SKM-1 (cell line): ENCODE data around the gene NR1D1.
A peak's percentile ranks its signal among the peaks of the same experiment; 100 is the strongest.

Experiments used
- DNase-seq: peaks from one replicate; lab custom pipeline; 2025; ENCODE audit not compliant: unreplicated experiment; lab: John Stamatoyannopoulos, UW

The NR1D1 gene

DNA sequence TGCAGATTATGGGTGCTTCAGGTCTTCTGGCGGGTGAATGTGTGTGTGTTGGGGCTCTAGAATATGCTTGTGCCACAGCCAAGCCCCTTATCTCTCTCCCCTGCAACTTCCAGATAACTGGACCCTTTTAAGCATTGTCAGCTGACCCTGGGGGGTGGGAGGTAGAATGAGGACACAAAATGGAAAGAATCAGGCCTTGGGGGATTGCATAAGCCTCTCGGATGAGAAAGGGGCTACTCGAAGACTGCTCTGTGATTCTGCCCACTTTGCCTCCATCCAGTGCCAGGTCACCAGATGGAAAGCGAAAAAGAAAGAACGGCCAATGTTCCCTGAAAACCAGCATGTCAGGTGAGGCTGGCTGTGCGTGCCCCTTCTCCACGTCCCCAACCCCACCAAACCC, 23.8 kb downstream of the NR1D1 start:
- no peak for DNase-seq

GRCh38 chr17:40075942-40076498, 24.4 kb downstream of the NR1D1 start:
- DNase-seq: no peak

DNA sequence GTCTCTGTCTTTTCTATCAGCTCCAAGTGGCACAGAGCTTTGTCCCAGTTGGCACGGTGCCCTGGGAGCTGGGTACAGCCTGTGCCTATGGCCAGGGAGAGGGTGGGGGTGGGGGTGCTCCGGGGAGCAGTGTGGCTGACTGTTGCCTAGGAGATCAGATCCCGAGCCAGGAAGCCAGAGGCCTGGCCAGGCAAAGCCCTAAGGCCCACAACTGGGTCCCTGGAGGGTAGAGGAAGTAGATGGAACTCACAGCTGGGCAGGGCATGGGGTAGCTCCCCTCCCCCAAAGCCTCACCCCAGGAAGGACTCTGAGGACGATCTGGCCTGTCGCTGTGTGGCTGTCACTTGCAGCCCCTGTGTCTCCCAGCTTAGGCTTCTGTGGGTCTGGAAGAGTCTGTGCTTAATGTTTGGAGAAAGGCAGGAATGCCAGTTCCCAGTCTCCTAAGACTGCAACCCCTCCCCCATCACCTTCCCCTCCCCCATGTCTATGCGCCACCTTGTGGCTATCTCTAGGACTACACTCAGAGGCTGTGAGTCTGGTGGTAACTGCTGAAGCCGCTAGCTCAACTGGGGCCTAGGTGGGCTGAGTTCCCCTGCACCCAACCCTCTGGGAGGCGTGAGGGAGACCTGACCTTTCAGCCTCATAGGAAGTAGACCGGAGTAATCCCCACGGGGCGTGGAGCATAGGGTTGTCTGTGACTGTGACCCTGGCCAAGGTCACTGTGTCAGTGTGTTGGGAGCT, 25.0 kb downstream of the NR1D1 start:
- peak; percentile 50 for DNase-seq

DNA sequence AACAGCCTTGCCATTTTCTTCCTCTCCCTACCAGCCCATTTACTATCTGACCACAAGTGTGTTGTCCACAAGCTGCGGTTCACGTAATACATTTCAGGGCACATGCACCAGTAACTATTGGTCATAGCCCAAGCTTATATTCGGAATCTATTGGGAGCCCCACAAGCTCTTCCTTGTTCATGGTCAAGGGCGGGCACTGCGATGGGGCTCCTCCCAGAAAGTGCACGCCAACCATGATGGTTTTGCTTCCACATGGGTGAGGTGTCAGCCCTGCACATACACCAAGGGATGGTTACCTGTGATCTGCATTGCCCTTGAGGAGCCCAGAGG, 25.6 kb downstream of the NR1D1 start:
- no peak for DNase-seq

DNA sequence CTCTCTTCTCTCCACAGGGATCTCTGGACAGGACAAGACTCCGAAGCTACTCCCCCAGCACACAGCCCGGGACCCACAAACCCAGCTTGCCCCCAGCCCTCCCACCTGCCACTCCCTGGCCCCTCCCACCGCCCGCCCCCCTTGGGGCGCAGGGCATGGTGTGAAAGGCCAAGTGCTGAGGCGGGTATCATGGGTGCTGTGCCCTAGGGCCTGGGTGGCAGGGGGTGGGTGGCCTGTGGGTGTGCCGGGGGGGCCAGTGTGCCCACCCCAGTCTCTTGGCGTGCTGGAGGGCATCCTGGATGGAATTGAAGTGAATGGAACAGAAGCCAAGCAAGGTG, 26.2 kb downstream of the NR1D1 start:
- DNase-seq: no peak

GRCh38 chr17:40073454-40074174, 26.8 kb downstream of the NR1D1 start:
- no peak for DNase-seq

- no peak for DNase-seq
Measured at GRCh38 chr17:40072735-40073346, 27.5 kb downstream of the NR1D1 start.

DNA sequence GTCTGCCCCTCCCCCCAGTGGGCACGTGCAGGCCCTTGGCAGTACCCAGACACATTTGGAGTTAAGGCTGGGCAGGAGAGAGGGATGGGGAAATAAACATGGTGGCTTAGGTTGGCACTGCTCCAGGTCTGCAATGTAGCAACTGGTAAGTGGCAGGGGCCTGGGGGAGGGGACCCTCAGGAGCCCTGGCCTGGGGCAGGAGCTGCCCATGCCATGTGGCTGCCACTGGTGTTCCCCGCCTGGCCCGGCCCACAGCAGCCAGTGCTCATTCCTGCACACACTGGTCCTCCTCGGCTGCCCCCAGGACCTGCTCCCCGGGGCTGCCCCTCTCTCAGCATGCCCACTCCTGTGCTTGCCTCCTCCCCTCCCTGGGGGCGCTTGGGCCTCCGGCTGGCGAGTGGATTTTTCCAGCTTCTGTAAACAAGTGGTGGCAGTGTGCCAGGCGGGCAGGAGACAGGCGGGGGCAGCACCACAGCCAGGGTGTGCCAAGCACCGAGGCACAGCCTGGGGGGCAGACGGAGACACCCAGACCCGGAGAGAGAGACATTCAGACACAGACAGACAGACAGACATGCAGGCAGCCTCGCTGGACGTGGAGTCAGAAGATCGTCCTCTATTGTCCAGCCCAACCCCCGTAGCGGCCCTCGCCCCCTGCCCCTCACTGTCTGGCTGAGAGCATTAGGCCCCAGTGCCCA, 28.2 kb downstream of the NR1D1 start:
- no peak for DNase-seq

DNA sequence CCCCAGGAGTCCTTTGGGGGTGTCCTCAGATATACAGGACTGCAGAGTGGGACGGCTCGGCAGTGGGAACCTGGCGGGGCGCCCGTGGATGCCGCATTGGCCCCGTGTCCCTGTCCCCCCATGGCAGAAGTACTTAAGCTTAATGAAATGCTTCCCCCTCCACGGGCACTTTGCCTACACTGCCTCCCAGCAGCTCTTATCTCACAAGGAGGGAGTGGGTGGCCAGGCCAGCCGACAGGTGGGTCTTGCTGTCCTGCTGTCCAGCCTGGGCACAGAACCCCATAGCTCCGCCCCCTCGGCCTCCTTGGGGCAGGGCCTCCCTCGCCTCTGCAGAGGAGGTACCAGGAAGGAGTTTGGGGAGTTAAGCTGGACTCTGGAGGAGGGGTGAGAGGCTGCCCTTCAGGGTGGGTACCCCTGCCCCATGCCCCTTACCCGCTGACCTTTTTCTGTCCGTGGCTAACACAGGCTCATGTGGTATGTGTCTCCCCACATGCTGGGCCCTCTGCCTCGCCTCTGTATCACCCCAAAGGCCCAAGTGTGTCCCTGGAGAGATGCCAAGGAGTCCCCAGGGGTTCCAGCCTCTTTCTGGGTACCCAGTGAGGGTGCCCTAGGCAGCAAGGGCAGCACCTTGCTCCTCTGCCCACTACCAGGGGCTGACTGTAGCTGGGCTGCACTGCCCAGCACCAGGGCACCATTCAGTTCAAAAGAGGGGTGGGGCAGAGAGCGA, 28.9 kb downstream of the NR1D1 start:
- DNase-seq: no peak

DNA sequence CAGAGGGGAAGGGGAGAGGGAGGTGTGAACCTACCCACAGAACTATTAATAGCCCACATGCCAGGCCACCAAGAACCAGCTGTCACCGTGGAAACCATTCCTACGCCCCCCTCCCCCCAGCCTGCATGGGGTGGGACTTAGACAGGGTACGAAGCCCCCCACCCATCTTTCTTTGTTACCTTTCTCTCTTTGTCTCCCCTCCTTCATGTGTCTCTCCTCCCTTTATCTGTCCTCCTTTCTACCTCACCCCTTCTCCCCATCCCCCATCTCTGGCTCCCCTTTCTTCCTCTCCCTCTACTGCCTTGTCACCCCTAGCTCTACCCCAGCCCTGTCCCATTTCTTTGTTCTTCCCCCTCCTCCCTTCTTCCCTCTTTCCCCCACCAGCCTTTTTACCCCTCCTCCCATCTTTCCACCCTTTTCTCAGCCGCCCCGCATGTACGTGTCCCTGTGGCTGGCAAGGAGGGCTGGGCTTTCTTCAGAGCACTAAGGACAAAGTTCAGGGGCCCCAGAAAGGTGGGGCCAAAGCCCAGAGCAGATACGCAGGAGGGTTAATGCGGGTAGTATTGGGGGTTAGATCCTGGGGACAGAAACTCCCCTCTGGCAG, 29.6 kb downstream of the NR1D1 start:
- DNase-seq: no peak

DNA sequence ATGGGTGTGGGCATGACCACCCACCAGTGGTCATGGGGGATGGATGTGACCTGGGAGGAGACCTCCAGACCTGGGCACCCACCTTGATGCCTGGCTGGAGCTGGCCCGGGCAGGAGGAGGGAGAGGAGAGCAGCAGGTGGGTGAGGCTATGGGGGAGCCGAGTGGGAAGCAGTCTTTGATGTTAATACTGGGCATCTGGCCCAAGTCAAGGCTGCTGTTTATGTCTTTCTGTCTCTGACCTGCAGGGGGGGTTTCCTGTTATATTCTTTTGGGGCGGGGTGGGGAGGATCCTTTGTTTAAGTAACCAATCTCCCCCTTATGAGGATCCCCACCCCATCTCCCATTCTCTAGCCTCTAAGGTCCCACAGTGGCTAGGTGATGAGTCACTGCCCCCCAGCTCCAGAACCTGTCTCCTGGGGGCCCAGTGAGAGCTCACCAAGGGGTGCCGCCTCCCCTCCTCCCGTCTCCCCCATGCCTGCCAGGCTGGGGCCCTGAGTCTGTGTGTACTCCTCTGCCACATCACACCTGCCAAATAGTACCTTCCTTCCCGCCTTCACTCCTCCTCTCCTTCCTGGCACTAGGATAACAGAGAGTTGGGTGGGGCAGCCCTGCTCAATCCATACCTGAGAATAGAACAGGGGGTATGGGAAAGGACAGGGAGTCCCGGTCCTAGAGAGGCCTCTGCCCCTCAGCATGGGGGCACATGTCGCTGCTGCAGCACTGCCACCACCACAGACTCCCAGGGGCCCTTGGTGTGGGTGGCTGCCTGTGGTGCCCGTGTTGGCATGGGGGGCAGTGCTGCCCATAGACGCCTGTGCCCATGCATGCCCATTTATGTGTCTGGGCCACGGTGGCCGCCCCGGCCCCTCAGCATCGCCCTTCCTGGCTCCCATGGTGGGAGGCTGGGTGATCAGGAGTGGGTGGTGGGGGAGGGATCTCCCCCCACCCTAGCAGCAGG, 30.4 kb downstream of the NR1D1 start:
- no peak for DNase-seq

- DNase-seq: peak; percentile 10
Measured at GRCh38 chr17:40068917-40069750, 31.3 kb downstream of the NR1D1 start.

- no peak for DNase-seq
Measured at GRCh38 chr17:40068584-40068916, 31.8 kb downstream of the NR1D1 start.

DNA sequence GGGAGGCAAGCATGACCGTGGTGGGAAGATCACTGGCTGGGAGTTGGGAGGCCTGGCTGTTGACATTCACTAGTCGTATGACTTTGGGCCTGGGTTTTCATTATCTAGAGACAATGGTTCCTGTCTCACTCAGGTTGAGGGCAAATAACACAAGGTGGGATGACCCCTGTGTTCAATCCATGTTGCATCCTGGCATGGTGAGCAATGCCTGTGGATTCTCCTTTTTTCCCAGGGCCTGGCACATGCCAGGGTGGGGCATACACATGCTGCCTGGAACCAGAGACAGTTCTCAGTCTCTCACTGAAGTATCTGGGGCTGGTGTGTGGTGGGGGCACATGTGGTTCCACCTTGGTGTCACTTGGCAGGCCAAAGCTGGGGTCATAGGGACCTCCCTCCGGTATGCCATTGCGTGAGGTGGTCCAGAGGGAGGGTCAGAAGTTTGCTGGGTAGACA, 32.2 kb downstream of the NR1D1 start:
- no peak for DNase-seq

GRCh38 chr17:40067710-40068109, 32.7 kb downstream of the NR1D1 start:
- DNase-seq: no peak

- no peak for DNase-seq
Measured at GRCh38 chr17:40065769-40066510, 34.4 kb downstream of the NR1D1 start.

DNA sequence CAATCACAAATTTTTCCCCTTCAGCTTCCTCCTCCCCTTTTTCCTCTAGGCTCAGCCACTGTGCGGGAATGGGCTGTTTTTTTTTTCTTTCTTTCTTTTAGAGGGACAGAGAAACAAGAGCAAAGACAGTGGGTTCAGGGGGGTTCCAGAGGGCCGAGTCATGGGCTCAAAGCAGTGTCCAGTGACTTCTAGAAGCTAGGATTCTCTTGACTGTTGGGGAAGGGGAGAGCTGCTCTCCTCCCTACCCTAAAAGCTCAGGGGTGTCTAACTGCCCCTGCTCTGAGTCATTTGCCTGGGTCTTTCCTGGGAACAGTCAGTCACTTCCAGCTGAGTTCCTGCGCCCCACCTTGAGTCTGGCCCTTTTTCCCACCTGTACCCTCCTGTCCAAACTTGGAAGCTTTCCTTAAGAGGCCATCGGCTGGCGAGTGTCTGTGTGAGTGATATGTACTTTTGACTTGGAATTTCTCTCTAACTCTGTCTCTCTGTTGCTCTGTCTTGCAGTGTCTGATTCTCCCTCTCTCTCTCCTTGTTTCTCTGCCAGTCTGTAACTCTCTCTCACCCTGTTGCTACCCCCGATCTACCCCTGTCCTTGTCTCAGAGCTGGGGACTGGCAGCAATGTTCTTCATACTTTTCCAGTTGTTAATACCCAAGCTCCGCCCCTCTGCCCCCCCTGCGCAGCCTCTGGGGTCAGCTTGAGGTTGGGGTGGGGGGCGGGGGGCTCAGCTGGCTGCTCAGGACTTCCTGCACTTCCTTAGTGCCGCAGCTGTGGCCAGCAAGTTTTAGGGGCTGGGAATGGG, 35.2 kb downstream of the NR1D1 start:
- no peak for DNase-seq
